ENCODE data around the gene PPP2R3A. TPM values are rescaled to one million over a fixed set of nuclear protein-coding genes. Genes with fewer than 3 reads are reported as not detected.
"Not testable (repeated sequence)": the region's sequence is repeated elsewhere in the genome, so short reads cannot be mapped to it uniquely, and the experiment has no call there.

Gene PPP2R3A
- polyA plus RNA-seq, 12 donors: 29.0 to 93.0 (median 70.9) TPM; not detected in 1

DNA sequence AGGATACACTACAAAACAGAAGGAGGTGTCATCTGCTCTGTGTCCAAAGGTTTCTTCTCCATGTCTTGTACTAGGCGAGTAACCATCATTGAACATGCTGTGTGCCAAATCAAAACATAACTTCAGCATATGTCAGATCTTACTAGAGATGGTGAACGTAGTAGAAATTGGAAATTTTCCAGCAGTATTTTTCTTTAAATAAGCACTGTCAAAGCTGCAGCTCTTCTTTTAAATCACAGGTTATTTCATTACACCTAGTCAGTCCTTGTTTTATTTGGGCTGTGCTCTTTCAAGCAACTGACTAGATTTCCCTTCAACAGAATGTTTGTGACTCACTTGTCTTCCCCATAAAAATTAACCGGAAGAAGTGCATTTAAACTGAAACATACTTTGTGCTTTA lies 184.1 kb downstream of the PPP2R3A start:
- DNase-seq: no peak

DNA sequence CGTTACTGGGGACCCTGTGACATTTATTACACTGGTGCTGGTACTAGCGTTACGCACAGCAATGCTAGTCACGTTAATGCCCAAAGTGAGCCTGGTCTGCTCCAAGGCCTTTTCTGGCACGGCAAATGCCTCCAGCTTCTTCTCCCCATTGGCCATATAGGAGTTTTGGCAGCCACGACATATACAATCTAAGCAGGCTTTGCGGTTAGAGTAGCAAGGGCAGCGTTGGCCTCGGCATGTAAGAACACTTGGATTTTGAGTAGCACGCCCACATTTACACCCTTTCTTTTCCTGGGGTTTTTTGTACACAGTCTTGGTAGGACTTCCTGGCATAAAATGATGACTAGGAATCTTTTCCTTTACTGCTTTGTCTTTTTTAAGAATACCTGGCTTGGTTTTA lies 185.7 kb downstream of the PPP2R3A start:
- DNase-seq: no peak

GRCh38 chr3:136152176-136152843 lies 186.8 kb downstream of the PPP2R3A start:
- DNase-seq: no peak

DNA sequence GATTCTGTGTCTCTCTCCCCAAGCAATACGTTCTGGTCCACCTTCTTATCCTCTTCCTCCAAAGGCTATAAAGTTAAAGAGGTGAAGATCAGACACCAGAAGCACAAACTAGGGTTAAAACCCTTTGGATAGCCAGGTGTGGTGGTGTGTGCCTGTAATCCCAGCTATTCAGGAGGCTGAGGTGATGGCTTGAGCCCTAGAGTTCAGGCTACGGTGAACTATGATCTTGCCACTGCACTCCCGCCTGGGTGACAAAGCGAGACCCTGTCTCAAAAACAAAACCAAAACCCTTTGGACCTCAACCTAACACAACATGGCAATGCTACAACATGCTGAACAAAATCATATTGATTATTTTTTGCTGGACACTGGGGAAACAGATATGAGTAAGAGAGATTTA lies 187.4 kb downstream of the PPP2R3A start:
- DNase-seq: no peak

- no peak for DNase-seq
Observed at GRCh38 chr3:136161516-136161915, 196.0 kb downstream of the PPP2R3A start.

DNA sequence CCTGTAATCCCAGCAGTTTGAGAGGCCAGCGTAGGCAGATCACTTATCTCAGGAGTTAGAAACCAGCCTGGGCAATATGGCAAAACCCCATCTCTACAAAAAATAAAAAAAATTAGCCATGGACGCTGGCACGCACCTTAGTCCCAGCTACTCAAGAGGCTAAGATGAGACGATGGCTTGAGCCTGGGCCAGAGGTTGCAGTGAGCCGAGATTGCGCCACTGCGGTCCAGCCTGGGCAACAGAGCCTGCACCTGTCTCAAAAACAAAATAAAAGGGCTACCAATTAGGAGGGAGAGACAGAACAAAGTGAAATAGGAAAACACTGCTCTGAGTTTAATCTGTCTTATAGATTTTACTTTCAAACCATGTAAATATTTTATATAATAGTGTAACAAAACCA lies 196.8 kb downstream of the PPP2R3A start:
- DNase-seq: no peak

DNA sequence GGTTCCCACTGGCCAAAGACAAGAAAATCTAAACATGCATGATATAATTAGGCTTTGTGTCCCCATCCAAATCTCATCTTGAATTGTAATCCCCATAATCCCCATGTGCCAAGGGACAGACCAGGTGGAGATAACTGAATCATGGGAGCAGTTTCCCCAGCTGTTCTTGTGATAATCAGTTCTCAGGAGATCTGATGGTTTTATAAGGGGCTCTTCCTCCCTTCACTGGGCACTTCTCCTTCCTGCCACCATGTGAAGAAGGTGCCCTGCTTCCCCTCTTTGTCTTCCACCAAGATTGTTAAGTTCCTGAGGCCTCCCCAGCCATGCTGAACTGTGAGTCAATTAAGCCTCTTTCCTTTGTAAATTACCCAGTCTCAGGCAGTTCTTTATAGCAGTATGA lies 198.1 kb downstream of the PPP2R3A start:
- not testable (repeated sequence) for DNase-seq

DNA sequence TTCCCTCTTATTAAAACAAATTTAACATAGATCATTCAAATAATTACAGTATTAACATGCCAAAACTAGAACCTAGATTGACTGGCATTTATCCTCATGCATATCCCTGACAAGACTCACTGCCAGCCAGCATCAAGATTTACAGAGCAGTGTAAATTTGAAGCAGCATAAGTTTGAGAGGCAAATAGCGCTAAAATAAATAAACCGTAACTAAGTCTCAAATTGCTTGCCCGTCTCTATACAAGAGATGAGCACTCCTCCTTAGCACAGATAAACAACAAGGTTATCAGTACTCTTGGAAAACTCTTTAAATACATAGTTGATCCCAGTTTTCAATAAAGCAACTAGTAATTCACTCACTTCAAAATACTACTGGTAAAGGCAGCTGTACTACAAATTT lies 201.0 kb downstream of the PPP2R3A start:
- DNase-seq: no peak

GRCh38 chr3:136168236-136168635 lies 202.7 kb downstream of the PPP2R3A start:
- not testable (repeated sequence) for DNase-seq

DNA sequence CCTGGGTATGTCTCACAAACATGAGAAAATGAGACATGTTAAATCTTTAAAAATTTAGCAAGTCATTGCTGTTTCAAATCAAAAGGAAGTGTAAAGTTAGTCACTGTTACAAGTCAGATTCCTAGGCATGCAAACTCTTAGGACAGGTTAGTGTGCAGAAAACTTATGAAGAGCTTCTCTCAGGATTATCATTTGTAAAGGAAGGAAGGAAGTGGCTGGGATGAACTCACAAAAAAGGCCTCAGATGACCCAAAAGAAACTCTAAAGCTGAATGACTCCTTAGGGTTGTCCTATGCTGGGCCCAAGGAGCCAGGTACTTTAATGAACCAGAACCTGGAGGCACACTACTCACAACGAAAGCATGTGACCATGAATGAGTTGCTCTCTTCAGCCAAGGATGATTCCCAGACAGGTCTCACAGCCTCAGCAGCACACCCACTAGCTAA lies 205.6 kb downstream of the PPP2R3A start:
- no peak for DNase-seq

DNA sequence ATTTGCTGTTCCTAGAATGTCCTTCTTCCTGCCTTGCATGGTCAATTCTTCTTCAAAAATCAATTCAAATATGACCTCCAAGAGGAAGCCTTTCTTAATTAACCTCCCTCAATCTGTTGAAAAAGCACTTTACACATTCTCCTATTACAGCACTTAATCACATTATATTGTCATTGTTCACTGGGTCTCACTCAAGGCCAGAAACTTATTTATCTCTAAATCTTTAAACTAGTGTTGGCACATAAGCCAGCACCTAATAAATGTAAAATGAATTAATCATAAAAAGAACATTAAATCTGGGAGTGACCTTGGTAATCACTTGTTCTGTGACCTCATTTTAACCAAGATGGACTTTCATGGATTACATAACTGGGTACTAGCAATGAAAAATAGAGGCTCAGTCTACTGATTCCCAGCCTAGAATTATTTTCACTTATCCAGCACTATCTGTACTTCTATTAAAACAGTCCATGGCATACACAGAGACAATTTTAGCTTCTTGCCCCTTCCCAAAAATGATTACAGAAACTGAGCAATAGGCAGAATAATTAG lies 208.5 kb downstream of the PPP2R3A start:
- no peak for DNase-seq

DNA sequence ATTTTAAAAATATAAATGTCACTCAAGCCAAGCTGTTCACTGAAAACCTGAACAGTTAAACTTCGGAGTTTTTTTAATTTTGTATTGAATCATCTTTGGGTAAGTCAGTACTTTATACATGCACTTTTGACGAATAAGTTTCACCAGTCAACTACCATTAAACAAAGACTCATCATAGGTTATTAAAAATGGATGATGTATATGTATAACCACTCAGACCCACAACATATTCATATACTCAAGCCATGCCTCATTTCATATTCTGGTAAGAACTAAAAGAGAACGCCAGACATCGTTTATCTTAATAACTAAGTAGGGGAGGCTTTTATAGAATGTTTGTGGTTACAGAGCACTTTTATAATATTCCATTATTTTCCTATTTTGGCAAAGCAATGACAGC lies 212.3 kb downstream of the PPP2R3A start:
- no peak for DNase-seq

GRCh38 chr3:136181741-136182140 lies 216.2 kb downstream of the PPP2R3A start:
- DNase-seq: no peak

DNA sequence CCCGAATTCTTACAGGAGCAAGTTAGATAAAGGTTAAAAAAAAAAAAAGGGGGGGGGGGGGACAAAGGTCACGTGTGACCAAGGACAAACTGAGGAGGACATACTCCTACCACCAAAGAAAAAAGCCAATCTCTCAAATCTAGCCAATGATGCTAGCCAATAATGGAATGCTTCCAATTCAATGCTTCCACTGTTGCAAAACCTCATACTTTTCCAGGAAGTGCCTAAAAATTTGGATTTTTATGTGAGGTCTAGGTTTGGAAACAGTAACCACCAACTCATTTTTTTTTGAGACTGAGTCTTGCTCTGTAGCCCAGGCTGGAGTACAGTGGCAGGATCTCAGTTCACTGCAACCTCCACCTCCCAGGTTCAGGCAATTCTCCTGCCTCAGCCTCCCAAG lies 219.2 kb downstream of the PPP2R3A start:
- DNase-seq: no peak

DNA sequence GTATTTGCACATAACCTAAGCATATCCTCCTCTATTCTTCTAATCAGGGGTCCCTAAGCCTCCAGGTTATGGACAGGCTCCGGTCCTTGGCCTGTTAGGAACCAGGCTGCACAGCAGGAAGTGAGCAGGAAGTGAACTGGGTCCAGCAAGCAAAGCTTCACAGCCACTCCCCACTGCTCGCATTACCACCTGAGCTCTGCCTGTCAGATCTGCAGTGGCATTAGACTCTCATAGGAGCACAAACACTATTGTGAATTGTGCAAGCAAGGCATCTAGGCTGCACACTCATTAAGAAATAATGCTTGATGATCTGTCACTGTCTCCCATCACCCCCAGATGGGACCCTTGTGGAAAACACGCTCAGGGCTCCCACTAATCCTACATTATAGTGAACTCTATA lies 220.8 kb downstream of the PPP2R3A start:
- DNase-seq: no peak

DNA sequence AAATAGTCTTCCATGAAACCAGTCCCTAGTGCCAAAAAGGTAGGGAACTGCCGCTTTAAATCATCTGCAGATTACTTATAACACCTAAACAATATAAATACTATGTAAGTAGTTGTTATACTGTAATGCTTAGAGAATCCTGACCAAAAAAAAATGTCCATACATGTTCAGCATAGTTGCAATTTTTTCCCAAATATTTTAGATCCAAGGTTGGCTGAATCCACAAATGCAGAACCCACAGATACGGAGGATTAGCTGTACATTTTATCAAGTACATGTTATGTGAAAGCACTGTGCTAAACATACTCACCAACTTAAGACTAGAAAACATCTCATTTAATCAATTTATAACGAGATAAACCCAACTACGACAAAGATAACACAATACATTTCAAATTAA lies 221.3 kb downstream of the PPP2R3A start:
- no peak for DNase-seq

- DNase-seq: no peak
Observed at GRCh38 chr3:136187868-136188267, 222.3 kb downstream of the PPP2R3A start.

- no peak for DNase-seq
Observed at GRCh38 chr3:136189043-136189442, 223.5 kb downstream of the PPP2R3A start.

DNA sequence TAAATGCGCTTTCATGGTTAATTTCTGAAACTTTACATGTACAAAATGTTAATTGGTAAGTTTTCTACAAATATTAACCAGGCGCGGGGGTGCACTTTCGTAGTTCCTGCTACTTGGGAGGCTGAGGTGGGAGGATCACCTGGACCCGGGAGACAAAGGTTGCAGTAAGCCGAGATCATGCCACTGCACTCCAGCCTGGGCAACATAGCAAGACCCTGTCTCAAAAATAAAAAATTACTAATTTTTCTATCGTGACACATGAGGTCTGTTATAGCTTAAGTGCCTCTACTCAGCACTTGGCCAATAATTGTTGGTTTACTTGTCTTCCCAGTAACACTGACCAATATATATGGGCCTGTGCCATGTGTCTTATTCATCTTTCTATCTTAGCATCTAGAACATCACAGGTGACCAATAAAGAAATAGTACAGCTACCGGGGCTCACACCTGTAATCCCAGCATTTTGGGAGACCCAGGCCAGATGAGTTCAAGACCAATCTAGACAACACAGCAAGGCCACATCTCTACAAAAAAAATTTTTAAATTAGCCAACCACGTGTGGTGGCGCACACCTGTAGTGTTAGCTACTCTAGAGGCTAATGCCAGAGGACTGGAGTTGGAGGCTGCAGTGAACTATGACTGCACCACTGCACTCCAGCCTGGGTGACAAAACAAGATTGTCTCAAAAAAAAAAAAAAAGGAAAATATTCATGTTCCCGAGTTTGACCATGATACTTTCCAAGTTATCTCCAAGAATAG lies 224.5 kb downstream of the PPP2R3A start:
- no peak for DNase-seq

- not testable (repeated sequence) for DNase-seq
Observed at GRCh38 chr3:136192195-136192594, 226.7 kb downstream of the PPP2R3A start.

GRCh38 chr3:136192831-136193230 lies 227.3 kb downstream of the PPP2R3A start:
- peak; percentile 17 for DNase-seq

GRCh38 chr3:136193278-136194054 lies 227.9 kb downstream of the PPP2R3A start:
- peak; percentile 27 for DNase-seq

Data from muscle of arm (tissue), 12 donors.